OCI-LY1 (cell line): ENCODE results near the gene THAP2.

Experiments
- EZH2 ChIP-seq: fragments of 200-600 bp; sonication (generic), shearing (Covaris generic); IDR thresholded peaks from 2 replicates; pipeline ENCODE4 v1.8.0; 2017; ENCODE audit warnings: borderline replicate concordance, mixed run types, mild to moderate bottlenecking, antibody characterized with exemption, low read length, moderate library complexity, mixed read lengths
- TF ChIP-seq, protein P1 (sequence below): fragments of 200-600 bp; sonication (generic), shearing (Covaris generic); IDR thresholded peaks from 2 replicates; pipeline ENCODE4 v1.5.1; 2017; ENCODE audit warnings: mild to moderate bottlenecking, antibody characterized with exemption, low read length, moderate library complexity, mixed read lengths

DNA sequence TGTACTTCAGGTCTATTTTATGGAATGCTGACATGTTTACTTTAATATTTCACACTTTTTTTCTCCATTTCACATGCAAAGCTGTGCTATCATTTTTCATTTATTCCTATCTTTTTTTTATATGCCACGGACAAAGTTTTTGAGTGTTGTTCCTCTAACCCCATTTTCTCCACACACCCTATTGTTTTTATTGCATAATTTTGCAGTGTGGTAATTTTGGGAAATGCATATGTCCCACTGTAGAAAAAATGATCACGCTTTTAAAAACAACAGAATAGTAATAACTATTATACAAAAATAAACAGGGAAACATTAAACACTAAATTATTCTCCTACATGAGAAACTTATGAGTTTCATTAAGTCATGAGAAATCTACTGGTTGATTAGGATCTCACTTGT lies 14.7 kb upstream of the THAP2 start:
- TF ChIP-seq, protein P1, sequence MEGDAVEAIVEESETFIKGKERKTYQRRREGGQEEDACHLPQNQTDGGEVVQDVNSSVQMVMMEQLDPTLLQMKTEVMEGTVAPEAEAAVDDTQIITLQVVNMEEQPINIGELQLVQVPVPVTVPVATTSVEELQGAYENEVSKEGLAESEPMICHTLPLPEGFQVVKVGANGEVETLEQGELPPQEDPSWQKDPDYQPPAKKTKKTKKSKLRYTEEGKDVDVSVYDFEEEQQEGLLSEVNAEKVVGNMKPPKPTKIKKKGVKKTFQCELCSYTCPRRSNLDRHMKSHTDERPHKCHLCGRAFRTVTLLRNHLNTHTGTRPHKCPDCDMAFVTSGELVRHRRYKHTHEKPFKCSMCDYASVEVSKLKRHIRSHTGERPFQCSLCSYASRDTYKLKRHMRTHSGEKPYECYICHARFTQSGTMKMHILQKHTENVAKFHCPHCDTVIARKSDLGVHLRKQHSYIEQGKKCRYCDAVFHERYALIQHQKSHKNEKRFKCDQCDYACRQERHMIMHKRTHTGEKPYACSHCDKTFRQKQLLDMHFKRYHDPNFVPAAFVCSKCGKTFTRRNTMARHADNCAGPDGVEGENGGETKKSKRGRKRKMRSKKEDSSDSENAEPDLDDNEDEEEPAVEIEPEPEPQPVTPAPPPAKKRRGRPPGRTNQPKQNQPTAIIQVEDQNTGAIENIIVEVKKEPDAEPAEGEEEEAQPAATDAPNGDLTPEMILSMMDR: no peak
- TF ChIP-seq EZH2: no peak
